K562 (cell line): ENCODE results near the gene KIFC3. TPM values are rescaled to one million over a fixed set of nuclear protein-coding genes. Genes with fewer than 3 reads are reported as not detected.

Experiments
- ATAC-seq: fragments of 200-7000 bp; cut with Tn5 transposase; 3 replicates; pipeline ENCODE4 v1.9.1; 2020; ENCODE audit warnings: moderate library complexity
- BruUV-seq: library from RNA; stranded (reverse); fragments of 400-500 nt; replicated peaks from 2 replicates; lab custom pipeline; 2021; lab: Mats Ljungman, UMichigan
- CTCF ChIA-PET: fragments of 300-600 bp; formaldehyde crosslinking; extraction: SDS; loops from one replicate; lab custom pipeline; 2021; ENCODE audit warnings: low intra/inter-chr PET ratio; lab: Yijun Ruan, JAX
- POLR2A ChIA-PET: fragments of 300-600, 350-650 bp; sonication (Branson Sonifier 250); formaldehyde crosslinking; extraction: SDS; loops from one replicate; lab custom pipeline; 2021; ENCODE audit warnings: antibody characterized with exemption, inconsistent platforms; lab: Yijun Ruan, JAX
- DNase-seq, 4 experiments: peaks; one replicate each; pipeline versions ENCODE4 v3.0.0 to v3.0.0-alpha.2; 2011 to 2018; ENCODE audit warnings: low spot score in 3 of 4, mixed read lengths in 3 of 4; ENCODE audit errors: extremely low read depth in 1 of 4
- FAIRE-seq: peaks from 2 replicates; lab custom pipeline; 2011; peaks lifted over from hg19 to GRCh38; lab: Jason Lieb, UNC
- H2AFZ ChIP-seq: 2 replicates; pipeline ENCODE4 v1.6.0; 2011; ENCODE audit warnings: low read depth, low read length, control low read depth, inconsistent platforms
- H3K27ac ChIP-seq: fragments of 200-600 bp; 3 replicates; pipeline ENCODE4 v1.8.0; 2011; ENCODE audit warnings: low read depth, mild to moderate bottlenecking, control low read depth, inconsistent platforms, low read length, moderate library complexity, mixed read lengths; ENCODE audit errors: extremely low read depth
- H3K27me3 ChIP-seq, 2 experiments: fragments of 300-600 bp in 1 of 2; 2 replicates in 1 of 2; 3 replicates in 1 of 2; pipeline versions ENCODE4 v1.6.0 to v1.8.0; 2011; ENCODE audit warnings: inconsistent platforms in 2 of 2, low read length in 2 of 2, mild to moderate bottlenecking in 1 of 2, mixed read lengths in 1 of 2, moderate library complexity in 1 of 2; ENCODE audit not compliant: control insufficient read depth in 2 of 2, insufficient read depth in 2 of 2
- H3K36me3 ChIP-seq: fragments of 300-600 bp; 3 replicates; pipeline ENCODE4 v1.8.0; 2011; ENCODE audit warnings: mild to moderate bottlenecking, low read length, inconsistent platforms; ENCODE audit not compliant: control insufficient read depth, insufficient read depth
- H3K4me1 ChIP-seq, 2 experiments: fragments of 200-600 bp in 1 of 2; replicated peaks in 1 of 2; 2 replicates in 1 of 2; 3 replicates in 1 of 2; pipeline versions ENCODE4 v1.5.1 to v1.8.0; 2011; ENCODE audit warnings: inconsistent platforms in 2 of 2, low read length in 2 of 2, mild to moderate bottlenecking in 1 of 2, mixed read lengths in 1 of 2, moderate library complexity in 1 of 2; ENCODE audit not compliant: control insufficient read depth in 2 of 2, insufficient read depth in 2 of 2
- H3K4me2 ChIP-seq: 2 replicates; pipeline ENCODE4 v1.6.1; 2011; ENCODE audit warnings: low read length, control low read depth, inconsistent platforms, mixed read lengths; ENCODE audit not compliant: insufficient read depth
- H3K4me3 ChIP-seq: fragments of 200-600 bp; sonication (generic), shearing (Covaris generic); 2 replicates; pipeline ENCODE4 v1.5.1; 2016; ENCODE audit warnings: control low read depth, inconsistent platforms
- H3K79me2 ChIP-seq: fragments of 200-600 bp; 3 replicates; pipeline ENCODE4 v1.8.0; 2011; ENCODE audit warnings: low read length, inconsistent platforms; ENCODE audit not compliant: control insufficient read depth, insufficient read depth
- H3K9ac ChIP-seq, 2 experiments: 2 replicates each; pipeline versions ENCODE4 v1.6.0 to v1.6.1; 2011; ENCODE audit warnings: low read depth in 2 of 2, low read length in 2 of 2, control low read depth in 1 of 2, inconsistent platforms in 1 of 2, mild to moderate bottlenecking in 1 of 2, mixed read lengths in 1 of 2; ENCODE audit not compliant: insufficient read depth in 1 of 2
- H3K9me1 ChIP-seq: one replicate; pipeline ENCODE4 v1.6.0; 2011; ENCODE audit warnings: inconsistent platforms, mild to moderate bottlenecking, low read length, moderate library complexity; ENCODE audit not compliant: control insufficient read depth, insufficient read depth
- H3K9me3 ChIP-seq: replicated peaks from 2 replicates; pipeline ENCODE4 v1.5.1; 2011; ENCODE audit warnings: low read depth, low read length, inconsistent platforms; ENCODE audit not compliant: control insufficient read depth, insufficient read depth
- H4K20me1 ChIP-seq: replicated peaks from 2 replicates; pipeline ENCODE4 v1.6.1; 2011; ENCODE audit warnings: low read length, inconsistent platforms, mixed read lengths; ENCODE audit not compliant: control insufficient read depth, insufficient read depth
- ATF4 ChIP-seq: fragments of 450-650 bp; formaldehyde crosslinking; IDR thresholded peaks from 2 replicates; pipeline ENCODE4 v1.4.0; 2022; ENCODE audit warnings: mild to moderate bottlenecking, moderate library complexity
- E2F3 ChIP-seq: fragments of 250-450 bp; sonication (Bioruptor Pico); IDR thresholded peaks from 2 replicates; pipeline ENCODE4 v1.4.0; 2020; ENCODE audit warnings: mild to moderate bottlenecking
- RBM25 ChIP-seq: fragments of 200-400 bp; formaldehyde crosslinking; IDR thresholded peaks from 2 replicates; pipeline ENCODE4 v1.6.1; 2018; ENCODE audit warnings: low read length, low read depth, moderate library complexity; ENCODE audit not compliant: severe bottlenecking
- ZFP36 ChIP-seq: fragments of 150-350 bp; IDR thresholded peaks from 2 replicates; pipeline ENCODE4 v1.6.1; 2018; ENCODE audit warnings: low read length, low read depth; ENCODE audit not compliant: partially characterized antibody
- WGBS: fragments of 100-300 bp; shearing (Covaris generic); methylation state at CpG from one replicate; pipeline ENCODE4 v1.1.6; 2016; ENCODE audit warnings: low coverage, mixed read lengths; ENCODE audit not compliant: insufficient coverage; ENCODE audit errors: missing lambda C conversion rate; 5-methylcytosine and 5-hydroxymethylcytosine counted together
- in situ Hi-C: fragments of 300-500 bp; cut with MboI; formaldehyde crosslinking; loops from 4 replicates; pipeline ENCODE4 v1.15.0; 2018; ENCODE audit warnings: inconsistent platforms, mixed read lengths
- intact Hi-C: fragments of 100-400 bp; cut with micrococcal nuclease; formaldehyde crosslinking; loops from 2 replicates; pipeline ENCODE4 v1.14.2; 2022
- polyA plus RNA-seq, 8 experiments: library from polyadenylated mRNA; depleted of rRNA in 4 of 8; stranded (reverse) in 5 of 8; unstranded in 3 of 8; fragments of >200 nt; fragmentation: Nextera tagmentation in 2 of 8; fragmentation: Illumina TruSeq in 1 of 8; extraction: Ambion mirVana in 2 of 8; extraction: Trizol in 1 of 8; gene quantifications; 2 replicates each; pipeline versions ENCODE4 v1.2.1 to v1.2.3, GENCODE V29; 2011 to 2014; ENCODE audit warnings: inconsistent platforms in 1 of 8, missing spikeins in 1 of 8
- total RNA-seq, 7 experiments: library from RNA; depleted of rRNA in 6 of 7; stranded (reverse); fragments of >200 nt in 6 of 7; fragmentation: Illumina TruSeq in 2 of 7; extraction: Trizol in 2 of 7; gene quantifications; 2 replicates each; pipeline versions ENCODE4 v1.2.1 to v1.2.3, GENCODE V29; 2011 to 2021; ENCODE audit warnings: low replicate concordance in 1 of 7

The KIFC3 gene
- total and polyA plus RNA-seq, 9 of the 15 experiments (the other 6 are each of a cell fraction or from before 2014, with no cell fraction given): 0.23 to 105 (median 26.2) TPM

- FAIRE-seq (peak; percentile 11), DNase-seq (no peak), ATAC-seq (no peak)
- H3K4me3 ChIP-seq: no peak overlapping the region
- no peaks in the 10 kb centered on the region for H3K9me1 ChIP-seq
- POLR2A ChIA-PET: no interaction called here
- no peak overlapping the region for H3K9ac ChIP-seq
- no peaks in the 10 kb centered on the region for H3K79me2 ChIP-seq
- no peaks in the 10 kb centered on the region for H3K36me3 ChIP-seq
- no peak for TF ChIP-seq E2F3 (CRISPR knock-in tag)
- no peak for TF ChIP-seq ATF4 (CRISPR knock-in tag)
- TF ChIP-seq ZFP36: peak; percentile 77
- peak; percentile 61 for TF ChIP-seq RBM25
- TF ChIP-seq, all 486 proteins: peak for 2
- in situ Hi-C loops (no loop called here), intact Hi-C loops (no loop called here)
- Histone ChIP-seq H2AFZ (no peak overlapping the region), H3K9me3 (no peaks in the 10 kb centered on the region), H3K27me3 (peaks cover 0 to 4% of the 10 kb centered on the region in 2 experiments; a peak in 1 of 5 replicates), H4K20me1 (no peaks in the 10 kb centered on the region), H3K27ac (no peak overlapping the region), H3K4me2 (no peak overlapping the region), H3K4me1 (peaks cover 1 to 5% of the 10 kb centered on the region in 2 experiments; a peak in 2 of 5 replicates)
- no TSS peak for BruUV-seq
- WGBS: 46% methylated on average over 5 of the region's 5 CpGs
- CTCF ChIA-PET: no interaction called here
Observed at GRCh38 chr16:57822018-57822553, 19.8 kb upstream of the KIFC3 start.
